ENCODE data around the gene ENTPD6. TPM values are rescaled to one million over a fixed set of nuclear protein-coding genes. Genes with fewer than 3 reads are reported as not detected.

ENTPD6 gene
- polyA plus RNA-seq, 1 donor from 2014 or later = 143 TPM

- Histone ChIP-seq H3K79me2 (replicated peaks; ENCODE audit: insufficient read depth, low read length) (no peaks in the 10 kb centered on the region), H3K36me3 (ENCODE audit: insufficient read depth, low read length) (no peaks in the 10 kb centered on the region), H3K9me3 (ENCODE audit: low read length) (no peaks in the 10 kb centered on the region), H3K4me3 (ENCODE audit: low read length) (no peak overlapping the region), H2AFZ (ENCODE audit: low read depth, low read length) (no peak overlapping the region), H3K9me2 (ENCODE audit: insufficient read depth, low read length) (no peaks in the 10 kb centered on the region), H3F3A (ENCODE audit: insufficient read depth, low read length, poor library complexity, severe bottlenecking) (no peaks in the 10 kb centered on the region), H4K20me1 (ENCODE audit: insufficient read depth) (no peaks in the 10 kb centered on the region), H3K4me2 (ENCODE audit: low read length) (no peak overlapping the region), H3K27me3 (ENCODE audit: insufficient read depth, low read depth, low read length) (no peaks in the 10 kb centered on the region), H3K27ac (ENCODE audit: low read length) (no peak overlapping the region), H3K9ac (ENCODE audit: low read length) (no peak overlapping the region)
- TF ChIP-seq SMC3 (conservative IDR thresholded peaks at IDR 0.05; ENCODE audit: poor library complexity) = no peak
- TF ChIP-seq RAD21 (conservative IDR thresholded peaks at IDR 0.05) = no peak
- no peak for TF ChIP-seq EP300 (conservative IDR thresholded peaks at IDR 0.05; ENCODE audit: poor library complexity, severe bottlenecking)
- TF ChIP-seq POLR2AphosphoS5 (IDR thresholded peaks at IDR 0.05) = no peak
- TF ChIP-seq MXI1 (conservative IDR thresholded peaks at IDR 0.05; ENCODE audit: poor library complexity, severe bottlenecking) = no peak
- no peak for TF ChIP-seq REST (IDR thresholded peaks at IDR 0.05; ENCODE audit: borderline replicate concordance)
- TF ChIP-seq EZH2 (IDR thresholded peaks at IDR 0.05; ENCODE audit: borderline replicate concordance, insufficient read depth, low read length, poor library complexity, severe bottlenecking) = no peak
- TF ChIP-seq TAF1 (IDR thresholded peaks at IDR 0.05; ENCODE audit: low read depth) = no peak
- TF ChIP-seq CTCF (IDR thresholded peaks at IDR 0.05; ENCODE audit: poor library complexity, severe bottlenecking) = no peak
Measured at GRCh38 chr20:25243416-25243979, 48.0 kb downstream of the ENTPD6 start.

- no peaks in the 10 kb centered on the region for H3K36me3 ChIP-seq (ENCODE audit: insufficient read depth, low read length)
- no peak overlapping the region for H3K27ac ChIP-seq (ENCODE audit: low read length)
- no peak overlapping the region for H2AFZ ChIP-seq (ENCODE audit: low read depth, low read length)
- H3K79me2 ChIP-seq (replicated peaks; ENCODE audit: insufficient read depth, low read length) = peaks cover 10% of the 10 kb centered on the region
- TF ChIP-seq REST (IDR thresholded peaks at IDR 0.05; ENCODE audit: borderline replicate concordance) = no peak
- no peak for TF ChIP-seq CTCF (IDR thresholded peaks at IDR 0.05; ENCODE audit: poor library complexity, severe bottlenecking)
- TF ChIP-seq SMC3 (conservative IDR thresholded peaks at IDR 0.05; ENCODE audit: poor library complexity) = no peak
- TF ChIP-seq TAF1 (IDR thresholded peaks at IDR 0.05; ENCODE audit: low read depth) = no peak
- TF ChIP-seq MXI1 (conservative IDR thresholded peaks at IDR 0.05; ENCODE audit: poor library complexity, severe bottlenecking) = no peak
- H3K9me2 ChIP-seq (ENCODE audit: insufficient read depth, low read length) = no peaks in the 10 kb centered on the region
- H3K4me3 ChIP-seq (ENCODE audit: low read length) = no peak overlapping the region
- H4K20me1 ChIP-seq (ENCODE audit: insufficient read depth) = no peaks in the 10 kb centered on the region
- H3K9me3 ChIP-seq (ENCODE audit: low read length) = no peaks in the 10 kb centered on the region
- H3K9ac ChIP-seq (ENCODE audit: low read length) = no peak overlapping the region
- H3F3A ChIP-seq (ENCODE audit: insufficient read depth, low read length, poor library complexity, severe bottlenecking) = peaks cover 5% of the 10 kb centered on the region
- no peak overlapping the region for H3K4me2 ChIP-seq (ENCODE audit: low read length)
- H3K27me3 ChIP-seq (ENCODE audit: insufficient read depth, low read depth, low read length) = no peaks in the 10 kb centered on the region
Measured at GRCh38 chr20:25244976-25245375, 49.5 kb downstream of the ENTPD6 start.
